ENCODE measurements around the gene KCNG4. TPM values are rescaled to one million over a fixed set of nuclear protein-coding genes. Genes with fewer than 3 reads are reported as not detected.

KCNG4 gene
- total and polyA plus RNA-seq, 8 donors: 0.02 TPM; not detected in 7

- no peak for DNase-seq
- Histone ChIP-seq H3K9me3 (no peaks in the 10 kb centered on the region), H3K4me1 (no peaks in the 10 kb centered on the region), H3K27ac (no peak overlapping the region), H3K4me3 (no peak overlapping the region), H3K27me3 (peaks cover 0 to 6% (median 0%) of the 10 kb centered on the region in 4 donors), H3K36me3 (no peaks in the 10 kb centered on the region)
- WGBS, 2 donors: 29 to 34% methylated on average over 4 of the region's 4 CpGs
- no peak for ATAC-seq
- intact Hi-C loops (cut with DNase I): no loop called here
- no peak for TF ChIP-seq CTCF (IDR thresholded peaks at IDR 0.05)
- no peak for FAIRE-seq
Measured at GRCh38 chr16:84254062-84254461, 14.2 kb upstream of the KCNG4 start.

DNA sequence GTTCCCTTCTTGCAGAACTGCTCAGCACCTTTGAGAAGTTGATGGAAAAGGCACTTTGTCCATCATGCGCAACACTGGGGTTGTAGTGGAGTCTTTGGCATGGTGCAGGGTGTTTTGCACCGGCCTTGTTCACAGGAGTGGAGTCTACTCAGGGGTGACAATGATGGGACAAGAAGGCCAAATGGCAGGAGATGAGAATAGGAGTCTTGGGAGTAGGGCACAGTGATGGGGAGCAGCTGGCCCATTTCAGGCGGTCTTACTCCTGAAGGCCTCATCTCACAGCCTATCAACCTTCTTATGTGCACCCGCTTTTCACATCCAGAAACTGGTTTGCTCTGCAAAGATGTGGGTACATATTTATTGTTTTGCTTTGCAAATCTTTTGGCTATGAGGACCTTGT is 13.4 kb upstream of the KCNG4 start:
- peaks cover 0 to 6% (median 0%) of the 10 kb centered on the region in 4 donors for H3K27me3 ChIP-seq
- H3K36me3 ChIP-seq: no peaks in the 10 kb centered on the region
- 67 to 71% methylated on average over 4 of the region's 4 CpGs for WGBS, 2 donors
- ATAC-seq (no peak), FAIRE-seq (no peak), DNase-seq (no peak)
- no peak overlapping the region for H3K27ac ChIP-seq
- intact Hi-C loops (cut with DNase I): no loop called here
- H3K4me3 ChIP-seq: no peak overlapping the region
- no peaks in the 10 kb centered on the region for H3K4me1 ChIP-seq
- no peaks in the 10 kb centered on the region for H3K9me3 ChIP-seq
- TF ChIP-seq CTCF (IDR thresholded peaks at IDR 0.05): no peak

GRCh38 chr16:84252184-84252583 is 12.4 kb upstream of the KCNG4 start:
- Histone ChIP-seq H3K27ac (no peak overlapping the region), H3K36me3 (no peaks in the 10 kb centered on the region), H3K4me3 (no peak overlapping the region), H3K4me1 (no peaks in the 10 kb centered on the region), H3K27me3 (peaks cover 0 to under 1% (median 0%) of the 10 kb centered on the region in 4 donors), H3K9me3 (no peaks in the 10 kb centered on the region)
- WGBS, 2 donors: 49 to 54% methylated on average over 7 of the region's 7 CpGs
- DNase-seq (no peak), ATAC-seq (no peak), FAIRE-seq (no peak)
- TF ChIP-seq CTCF (IDR thresholded peaks at IDR 0.05): no peak
- intact Hi-C loops (cut with DNase I): no loop called here

DNA sequence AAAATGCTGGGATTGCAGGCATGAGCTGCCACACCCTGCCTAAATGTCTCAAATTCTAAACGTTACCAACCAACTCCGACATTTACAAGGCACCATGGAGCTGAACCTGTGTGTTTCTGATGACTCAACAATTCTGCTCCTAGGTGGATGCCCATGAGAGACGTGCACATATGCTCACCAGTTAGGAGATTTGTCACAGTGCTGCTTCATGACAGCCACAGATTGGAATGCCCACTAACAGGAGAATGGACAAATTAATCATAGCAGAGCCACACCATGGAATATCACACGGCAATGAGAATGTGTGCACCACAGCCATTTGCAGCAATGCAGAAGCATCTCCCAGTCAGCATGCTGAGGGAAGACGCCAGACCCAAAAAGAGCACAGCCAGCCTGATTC is 8.0 kb upstream of the KCNG4 start:
- WGBS, 2 donors: 56 to 61% methylated on average over 5 of the region's 5 CpGs
- intact Hi-C loops (cut with DNase I): no loop called here
- H3K4me3 ChIP-seq: no peak overlapping the region
- DNase-seq (no peak), FAIRE-seq (no peak), ATAC-seq (no peak)
- no peak overlapping the region for H3K27ac ChIP-seq
- no peaks in the 10 kb centered on the region for H3K36me3 ChIP-seq
- no peaks in the 10 kb centered on the region for H3K9me3 ChIP-seq
- no peak for TF ChIP-seq CTCF (IDR thresholded peaks at IDR 0.05)
- H3K4me1 ChIP-seq: no peaks in the 10 kb centered on the region
- no peaks in the 10 kb centered on the region for H3K27me3 ChIP-seq

GRCh38 chr16:84247331-84247730 is 7.5 kb upstream of the KCNG4 start:
- Histone ChIP-seq H3K36me3 (no peaks in the 10 kb centered on the region), H3K9me3 (no peaks in the 10 kb centered on the region), H3K4me1 (no peaks in the 10 kb centered on the region), H3K4me3 (no peak overlapping the region), H3K27ac (no peak overlapping the region), H3K27me3 (no peaks in the 10 kb centered on the region)
- ATAC-seq (no peak), DNase-seq (no peak), FAIRE-seq (no peak)
- no peak for TF ChIP-seq CTCF (IDR thresholded peaks at IDR 0.05)
- intact Hi-C loops (cut with DNase I): no loop called here
- 78% methylated on average over 6 of the region's 6 CpGs for WGBS, 2 donors
